ENCODE results near the gene DHX34.
"Not testable (repeated sequence)": the region's sequence is repeated elsewhere in the genome, so short reads cannot be mapped to it uniquely, and the experiment has no call there.

DHX34 gene

DNA sequence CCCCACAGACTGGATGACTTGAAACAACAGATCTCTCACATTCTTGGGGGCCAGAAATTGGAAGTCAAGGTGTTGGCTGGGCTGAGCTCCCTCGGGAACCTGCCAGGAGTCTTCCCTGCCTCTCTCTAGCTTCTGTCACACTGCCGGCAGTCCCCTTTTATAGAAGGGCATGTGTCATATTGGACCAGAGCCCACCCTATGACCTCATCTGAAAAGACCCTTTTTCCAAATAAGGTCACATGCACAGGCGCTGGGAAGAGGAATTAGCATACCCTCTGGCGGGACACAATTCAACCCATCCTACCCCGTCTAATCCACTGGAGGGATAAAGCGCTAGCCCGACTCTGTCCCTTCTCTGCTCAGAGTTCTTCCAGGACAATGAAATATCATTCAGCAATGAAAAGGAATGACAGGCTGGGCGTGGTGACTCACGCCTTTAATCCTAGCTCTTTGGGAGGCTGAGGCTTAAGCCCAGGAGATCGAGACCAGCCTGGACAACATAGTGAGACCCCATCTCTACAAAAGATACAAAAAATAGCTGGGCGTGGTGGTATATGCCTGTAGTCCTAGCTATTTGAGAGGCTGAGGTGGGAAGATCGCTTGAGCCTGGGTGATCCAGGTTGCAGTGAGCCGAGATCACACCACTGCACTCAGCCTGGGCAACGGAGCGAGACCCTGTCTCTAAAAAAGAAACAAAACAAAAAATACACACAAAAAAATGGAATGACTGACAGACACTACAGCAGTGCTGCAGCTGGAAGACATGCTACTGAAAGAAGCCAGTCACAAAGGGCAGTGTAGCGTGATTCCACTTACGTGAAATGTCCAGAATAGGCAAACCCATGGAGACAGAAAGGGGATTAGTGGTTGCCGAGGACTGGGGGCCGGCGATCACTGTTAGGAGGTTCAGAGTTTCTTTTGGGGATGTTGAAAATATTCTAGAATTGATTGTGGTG lies 41.7 kb downstream of the DHX34 start:
- no peak for DNase-seq

DNA sequence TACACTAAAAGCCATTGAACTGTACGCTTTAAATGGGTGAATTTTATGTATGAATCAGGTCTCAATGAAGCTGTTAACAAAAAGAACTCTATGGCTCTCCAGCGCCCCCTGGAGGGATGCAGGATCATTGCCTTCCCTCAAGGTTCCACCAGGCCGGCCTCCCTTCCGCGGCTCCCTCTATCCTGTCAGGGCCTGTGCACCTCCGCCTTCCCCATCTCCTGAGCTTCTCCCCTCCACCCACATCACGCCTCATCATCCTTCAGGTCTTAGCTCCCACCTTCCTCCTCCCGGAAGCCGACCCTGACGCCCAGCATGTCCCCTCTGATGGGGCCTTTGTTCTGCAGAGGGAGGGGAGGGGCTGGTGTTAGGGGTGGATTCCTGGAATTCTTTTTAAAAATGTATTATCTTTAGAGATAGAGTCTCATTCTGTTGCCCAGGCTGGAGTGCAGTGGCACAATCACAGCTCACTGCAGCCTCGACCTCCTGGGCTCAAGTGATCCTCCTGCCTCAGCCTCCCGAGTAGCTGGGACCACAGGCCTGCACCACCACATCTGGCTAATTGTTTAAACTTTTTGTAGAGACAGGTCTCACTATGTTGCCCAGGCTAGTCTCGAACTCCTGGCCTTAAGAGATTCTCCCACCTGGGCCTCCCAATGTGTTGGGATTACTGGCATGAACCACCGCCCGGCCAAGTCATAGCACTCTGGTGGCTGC lies 42.6 kb downstream of the DHX34 start:
- DNase-seq = peak; percentile 85

DNA sequence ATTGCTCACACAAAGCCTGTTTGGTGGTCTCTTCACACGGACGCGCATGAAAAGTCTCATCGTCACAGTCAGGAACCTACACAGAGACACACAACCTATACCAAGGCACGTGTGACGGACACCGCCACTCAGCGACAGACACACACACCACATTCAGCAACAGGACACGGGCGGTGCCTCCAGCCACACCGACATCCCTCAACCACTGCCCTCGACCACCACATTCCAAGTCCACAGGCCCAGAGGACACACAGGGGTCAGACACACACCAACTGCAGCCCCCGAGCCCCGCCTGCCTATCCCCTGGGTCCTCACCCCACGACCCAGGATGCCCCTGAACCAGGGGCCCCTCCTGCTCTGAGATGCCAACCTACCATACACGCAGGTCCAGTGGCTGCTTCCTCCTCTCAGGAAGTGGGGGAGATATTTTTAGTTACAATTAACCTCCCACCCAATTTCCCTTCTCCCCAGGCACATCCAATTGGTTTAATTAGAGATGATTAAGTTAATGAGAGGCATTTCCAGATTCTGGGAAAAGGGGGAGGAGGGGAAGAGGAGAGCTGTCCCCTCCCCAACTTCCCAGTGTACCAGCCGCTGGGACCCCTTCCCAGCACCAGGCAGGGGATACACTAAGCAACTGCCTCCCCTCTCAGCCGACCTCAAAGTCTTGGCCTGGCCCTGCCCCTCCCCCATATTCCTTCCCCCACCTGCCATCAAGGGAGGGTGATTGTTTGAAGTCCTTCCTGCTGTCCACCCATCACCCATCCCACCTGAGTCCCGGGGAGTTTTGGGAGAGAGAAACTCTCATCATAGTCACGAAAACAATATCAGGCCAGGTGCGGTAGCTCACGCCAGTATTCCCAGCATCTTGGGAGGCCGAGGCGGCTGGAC lies 49.8 kb downstream of the DHX34 start:
- DNase-seq = no peak

DNA sequence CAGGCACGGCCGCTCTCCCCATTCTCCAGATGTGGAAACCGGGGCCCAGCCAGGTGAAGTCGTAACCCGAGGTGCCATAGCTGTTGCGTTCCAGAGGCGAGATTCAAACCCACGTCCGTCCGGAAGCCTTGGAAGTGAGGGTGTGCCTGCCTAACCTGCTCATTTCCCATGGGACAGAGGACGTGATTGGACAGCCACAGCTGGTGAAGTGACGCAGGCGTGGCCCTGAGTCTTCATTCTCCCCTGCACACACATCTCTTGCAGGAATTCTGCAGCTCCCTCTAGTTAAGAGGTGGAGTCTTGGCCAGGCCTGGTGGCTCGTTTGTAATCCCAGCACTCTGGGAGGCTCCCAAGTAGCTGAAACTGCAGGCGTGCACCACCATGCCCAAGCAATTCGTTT lies 53.4 kb downstream of the DHX34 start:
- no peak for DNase-seq

DNA sequence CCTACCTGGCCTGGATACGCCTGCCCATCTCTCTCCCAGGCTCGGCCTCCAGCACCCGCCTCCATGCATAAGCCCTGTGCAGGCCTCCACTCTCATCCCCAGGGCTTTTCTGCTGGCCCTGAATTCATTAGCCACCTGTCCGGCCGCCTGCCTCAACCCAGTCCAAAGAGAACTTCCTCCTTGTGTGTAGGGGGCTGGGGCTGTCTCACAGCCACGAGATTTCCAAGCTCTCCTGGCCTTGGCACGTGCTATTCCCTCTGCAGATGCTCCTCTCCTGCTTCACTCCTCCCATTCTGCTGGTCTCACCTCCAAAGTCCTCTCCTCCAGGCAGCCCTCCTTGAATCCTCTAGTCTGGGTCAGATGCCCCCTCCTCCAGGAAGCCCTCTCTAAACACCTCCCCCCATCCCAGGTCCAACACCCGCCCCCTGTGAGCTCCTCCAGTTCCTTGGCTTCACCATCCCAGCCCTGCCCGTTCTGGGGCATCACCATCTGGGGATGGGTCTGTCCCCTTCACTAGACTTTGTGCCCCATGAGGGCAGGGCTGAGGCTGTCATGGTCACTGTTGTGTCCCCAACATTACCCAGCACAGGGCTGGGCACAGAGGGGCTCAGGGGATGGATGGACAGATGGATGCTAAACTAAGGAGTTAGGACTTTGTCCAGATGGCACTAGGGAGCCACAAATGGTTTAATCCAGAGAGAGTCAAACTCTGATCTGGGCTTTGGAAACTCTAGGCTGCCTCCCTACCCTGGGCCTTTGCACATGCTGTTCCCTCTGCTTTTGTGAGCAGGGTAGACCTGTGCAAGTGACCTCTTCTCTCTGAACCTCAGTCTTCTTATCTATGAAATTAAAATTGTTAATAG lies 55.5 kb downstream of the DHX34 start:
- DNase-seq = no peak

DNA sequence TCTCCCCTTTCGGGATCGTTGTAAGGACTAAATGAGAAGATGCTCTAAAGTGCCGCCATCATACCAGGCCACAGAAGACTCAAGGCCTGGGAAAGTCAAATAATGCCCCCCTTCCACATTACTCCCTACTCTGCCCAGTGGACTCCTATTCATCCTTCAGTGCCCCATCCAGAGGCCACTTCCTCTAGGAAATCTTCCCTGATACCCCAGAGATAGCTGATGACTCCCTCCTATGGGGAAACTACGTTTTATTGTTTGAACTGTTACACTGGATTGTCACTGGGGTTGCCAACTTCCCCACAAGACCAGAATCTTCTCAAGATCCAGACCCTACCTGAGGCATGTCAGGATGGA lies 56.1 kb downstream of the DHX34 start:
- no peak for DNase-seq

DNA sequence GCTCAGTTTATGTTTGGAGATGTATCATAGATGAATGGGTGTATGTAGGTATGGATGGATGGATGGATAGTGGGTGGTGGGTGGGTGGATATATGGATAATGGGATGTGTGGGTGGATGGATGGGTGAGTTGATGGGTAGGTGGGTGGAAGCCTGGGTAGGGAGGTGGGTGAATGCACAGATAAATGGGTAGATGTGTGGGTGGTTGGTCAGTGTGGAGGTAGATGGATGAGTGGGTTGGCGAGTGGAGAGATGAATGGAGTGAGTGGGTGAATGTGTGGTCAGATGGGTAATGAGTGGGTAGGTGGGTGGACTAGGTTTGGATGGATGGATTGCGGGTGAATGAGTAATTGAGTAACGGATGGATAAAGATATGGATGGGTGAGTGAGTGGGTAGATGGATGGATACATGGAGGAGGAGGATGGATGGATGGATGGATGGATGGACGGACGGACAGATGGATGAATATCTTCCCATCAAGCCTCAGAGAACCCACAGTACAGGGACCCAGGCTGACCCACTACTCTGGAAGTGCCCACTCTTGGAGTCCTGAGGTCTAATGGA lies 56.8 kb downstream of the DHX34 start:
- no peak for DNase-seq

DNA sequence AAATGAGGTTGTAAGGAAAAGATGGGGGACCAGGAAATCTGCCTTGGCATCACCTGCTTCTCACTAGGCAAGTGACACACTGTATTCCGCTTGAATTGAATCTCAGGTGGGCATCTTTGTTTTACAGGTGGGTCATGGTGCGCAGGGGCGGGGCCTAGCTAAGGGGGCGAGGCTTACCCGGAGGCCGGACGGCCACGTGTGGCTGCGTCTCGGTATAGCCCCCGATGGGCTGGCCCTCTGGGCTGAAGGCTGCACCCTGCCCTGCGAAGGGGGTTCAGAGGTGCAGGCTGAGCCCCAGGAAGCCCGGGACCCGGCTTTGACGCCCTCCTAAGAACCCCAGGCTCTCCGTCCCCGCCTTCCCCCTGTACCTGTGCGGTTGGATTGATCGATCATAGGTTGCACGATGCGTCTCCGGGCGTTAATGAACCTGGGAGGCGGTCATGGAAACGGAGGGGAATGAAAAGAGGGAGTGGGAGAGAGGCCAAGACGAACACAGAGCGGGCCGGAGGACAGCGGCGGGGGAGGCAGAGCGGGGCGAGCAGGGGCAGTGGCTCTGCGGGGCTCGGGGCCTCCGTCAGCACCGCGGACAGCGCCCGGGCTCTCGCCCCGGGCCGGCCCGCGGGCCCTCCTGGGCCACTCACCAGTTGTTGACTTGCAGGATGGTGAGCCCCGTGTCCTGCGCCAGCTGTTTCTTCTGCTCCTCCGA lies 57.7 kb downstream of the DHX34 start:
- no peak for DNase-seq

DNA sequence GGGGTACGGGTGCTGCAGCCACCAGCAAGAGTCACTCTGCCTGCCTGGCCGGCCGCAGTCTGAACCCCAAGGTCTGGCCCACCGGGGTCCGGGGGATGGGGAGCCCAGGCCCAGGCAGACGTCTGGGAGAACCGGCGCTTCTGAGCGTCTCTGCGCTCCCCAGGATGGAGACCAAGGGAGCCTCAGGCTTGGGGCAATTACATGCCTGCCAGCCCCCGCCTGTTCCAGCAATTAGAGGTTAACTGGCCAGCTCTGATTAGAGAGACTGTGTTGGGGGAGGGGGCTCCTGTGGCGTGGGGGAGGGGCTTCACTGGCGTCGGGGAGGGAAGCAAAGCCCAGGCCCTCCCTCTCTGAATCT lies 58.3 kb downstream of the DHX34 start:
- no peak for DNase-seq

DNA sequence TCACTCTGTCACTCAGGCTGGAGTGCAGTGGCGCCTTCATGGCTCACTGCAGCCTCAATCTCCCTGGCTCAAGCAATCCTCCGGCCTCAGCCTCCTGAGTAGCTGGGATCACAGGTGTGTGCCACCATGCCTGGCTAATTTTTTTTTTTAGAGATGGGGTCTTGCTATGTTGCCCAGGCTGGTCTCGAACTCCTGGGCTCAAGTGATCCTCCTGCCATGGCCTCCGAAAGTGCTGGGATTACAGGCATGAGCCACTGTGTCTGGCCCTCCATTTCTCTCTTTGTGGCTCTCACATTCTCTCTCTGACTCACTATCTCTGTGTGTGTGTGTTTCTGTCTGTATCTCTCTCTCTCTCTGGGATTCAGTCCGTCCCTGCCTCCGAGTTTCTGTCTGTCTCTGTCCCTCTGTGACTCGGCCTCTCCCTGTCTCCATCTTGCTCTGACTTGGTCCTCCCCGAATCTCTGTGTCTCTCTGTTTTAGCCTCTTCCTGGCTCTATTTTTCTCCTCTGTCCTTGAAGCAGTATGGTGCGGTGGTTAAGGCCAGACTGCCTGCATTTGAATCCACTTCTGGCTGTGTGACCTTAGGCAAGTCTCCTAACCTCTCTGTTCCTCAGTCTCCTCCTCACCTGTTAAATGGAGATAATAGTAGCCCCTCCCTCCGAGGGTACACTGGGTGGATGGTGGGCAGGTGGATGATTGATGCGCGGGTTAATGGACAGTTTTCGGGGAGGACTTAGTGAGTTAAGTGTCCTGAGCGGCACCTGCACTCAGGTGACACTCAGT lies 59.2 kb downstream of the DHX34 start:
- DNase-seq = no peak

DNA sequence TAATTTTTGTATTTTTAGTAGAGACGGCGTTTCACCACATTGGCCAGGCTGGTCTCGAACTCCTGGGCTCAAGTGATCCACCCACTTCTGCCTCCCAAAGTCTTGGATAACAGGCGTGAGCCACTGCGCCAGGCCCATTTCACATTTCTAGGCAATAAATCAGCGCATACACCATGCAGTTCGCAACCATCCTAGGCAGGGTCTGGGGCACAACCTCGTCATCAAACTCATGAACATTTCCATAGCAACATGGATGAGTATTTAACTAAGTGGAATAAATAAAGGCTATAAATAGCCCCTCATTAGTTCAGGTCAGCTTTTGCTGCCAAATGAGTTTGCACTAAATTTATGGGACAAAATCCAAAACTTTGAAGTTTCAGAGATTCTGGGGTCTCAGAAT lies 62.0 kb downstream of the DHX34 start:
- DNase-seq = no peak

DNA sequence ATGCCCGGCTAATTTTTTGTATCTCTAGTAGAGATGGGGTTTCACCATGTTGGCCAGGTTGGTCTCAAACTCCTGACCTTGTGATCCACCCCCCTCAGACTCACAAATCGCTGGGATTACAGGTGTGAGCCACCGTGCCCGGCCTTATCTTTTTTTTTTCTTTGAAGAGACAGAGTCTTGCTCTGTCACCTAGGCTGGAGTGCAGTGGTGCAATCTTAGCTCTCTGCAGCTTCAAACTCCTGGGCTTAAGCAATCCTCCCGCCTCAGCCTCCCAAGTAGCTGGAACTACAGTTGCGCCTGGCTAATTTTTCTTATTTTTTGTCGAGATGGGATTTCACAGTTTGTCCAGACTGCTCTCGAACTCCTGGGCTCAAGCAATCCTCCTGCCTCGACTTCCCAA lies 62.6 kb downstream of the DHX34 start:
- not testable (repeated sequence) for DNase-seq

DNA sequence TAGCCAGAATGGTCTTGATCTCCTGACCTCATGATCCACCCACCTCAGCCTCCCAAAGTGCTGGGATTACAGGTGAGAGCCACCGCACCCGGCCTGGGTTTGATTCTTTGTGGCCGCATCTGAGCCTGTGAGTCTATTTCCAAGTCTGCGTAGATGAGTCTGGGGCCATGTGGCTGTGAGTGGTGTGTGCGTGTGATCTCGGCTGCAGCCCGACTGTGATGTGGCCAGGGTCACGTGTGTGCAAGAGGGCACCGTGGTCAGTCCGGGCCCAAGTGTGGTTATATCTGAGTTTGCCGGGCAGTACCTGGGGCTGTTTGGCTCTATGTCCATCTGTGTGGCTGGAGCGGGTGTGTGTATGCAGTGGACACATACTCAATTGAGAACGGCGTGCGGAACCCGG lies 64.8 kb downstream of the DHX34 start:
- no peak for DNase-seq

DNA sequence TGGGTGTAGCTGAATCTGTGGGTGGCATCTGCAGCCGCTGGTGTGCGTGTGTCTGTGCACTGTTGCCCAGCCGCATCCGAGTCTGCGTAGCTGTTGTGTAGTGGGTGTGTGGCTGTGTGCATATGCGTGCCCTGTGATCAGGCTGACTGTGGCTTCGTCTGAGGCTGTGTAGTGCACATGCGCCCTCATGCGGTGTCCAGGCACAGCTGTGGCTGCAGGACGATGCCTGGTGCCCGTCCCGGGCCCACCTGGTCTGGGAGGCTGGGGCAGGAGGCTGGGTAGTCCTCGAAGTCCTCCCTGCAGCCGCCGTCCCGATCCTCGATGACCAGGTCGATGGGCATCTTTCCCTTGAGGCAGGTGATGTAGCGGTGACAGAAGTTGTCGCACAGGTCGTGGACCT lies 65.4 kb downstream of the DHX34 start:
- DNase-seq = no peak

DNA sequence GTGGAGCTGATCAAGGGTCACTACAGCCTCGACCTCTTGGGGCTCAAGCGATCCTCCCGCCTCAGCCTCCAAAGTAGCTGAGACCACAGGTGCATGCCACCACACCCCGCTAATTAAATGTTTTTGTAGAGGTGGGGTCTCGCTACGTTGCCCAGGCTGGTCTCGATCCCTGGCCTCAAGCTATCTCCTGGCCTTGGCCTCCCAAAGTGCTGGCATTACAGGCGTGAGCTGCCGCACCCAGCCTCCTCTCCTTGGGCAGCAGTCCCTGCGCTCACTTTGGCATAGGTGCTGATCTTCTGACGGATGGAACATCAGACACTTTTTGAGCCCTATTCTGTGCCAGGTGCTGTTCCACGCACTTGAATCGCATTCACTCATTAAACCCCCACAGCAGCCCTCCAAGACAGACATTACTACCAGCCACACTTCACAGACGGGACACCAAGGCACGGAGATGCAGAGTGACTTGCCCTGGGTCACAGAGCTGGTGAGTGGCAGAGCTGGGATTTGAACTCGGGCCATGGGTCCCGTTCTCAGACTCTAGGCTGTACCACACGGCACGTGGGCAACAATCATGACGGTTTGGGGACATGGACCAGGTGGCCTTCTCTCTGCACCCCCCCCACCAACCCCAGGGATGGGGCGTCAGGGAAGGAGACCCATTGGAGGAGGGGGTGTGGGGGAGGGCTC lies 67.0 kb downstream of the DHX34 start:
- DNase-seq = no peak

DNA sequence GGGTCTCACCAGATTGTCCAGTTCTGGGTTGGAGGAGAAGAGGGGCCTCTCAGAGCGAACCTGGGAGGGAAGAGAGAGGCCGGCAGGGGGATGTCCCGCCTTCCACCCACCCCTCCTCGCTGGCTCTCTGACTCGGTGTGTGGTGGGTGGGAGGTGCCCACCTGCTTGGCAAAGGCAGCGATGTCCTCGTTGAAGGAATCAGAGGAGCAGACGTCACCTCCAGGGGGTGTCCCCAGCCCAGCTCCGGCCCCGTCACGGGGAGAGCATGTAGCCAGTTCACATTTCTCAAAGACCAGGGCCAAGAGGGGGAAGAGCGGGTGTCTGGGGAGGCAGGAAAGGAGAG lies 67.5 kb downstream of the DHX34 start:
- DNase-seq = no peak

DNA sequence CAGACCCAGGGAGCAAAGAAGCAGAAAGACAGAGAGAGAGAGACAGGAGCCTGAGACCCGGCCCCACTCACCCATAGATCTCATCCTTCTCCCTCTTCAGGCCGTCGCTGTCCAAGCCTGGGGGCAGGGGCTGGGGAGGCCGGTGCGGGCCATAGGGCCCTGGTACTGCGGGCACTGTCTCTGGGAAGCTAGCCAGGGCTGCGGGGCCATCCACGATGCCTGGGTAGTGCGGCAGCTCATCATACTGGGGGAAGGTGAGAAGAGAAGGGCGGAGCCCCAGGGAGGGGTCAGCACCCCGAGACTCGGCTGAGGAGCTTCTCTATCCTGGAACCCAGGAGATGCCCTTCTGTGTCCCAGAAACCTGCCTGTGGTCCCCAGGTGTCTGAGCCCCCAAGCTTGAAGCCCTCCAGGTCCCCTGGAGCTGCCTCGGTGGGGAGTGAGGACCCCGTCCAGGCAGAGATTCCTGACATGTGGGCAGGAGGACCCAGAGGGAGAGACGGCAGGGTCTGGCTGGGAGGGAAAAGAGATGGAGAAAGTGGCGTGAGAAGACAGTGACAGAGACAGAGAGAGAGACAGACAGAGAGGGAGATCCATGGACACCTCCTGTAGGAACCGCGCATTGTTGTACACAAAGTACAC lies 68.1 kb downstream of the DHX34 start:
- DNase-seq = no peak

DNA sequence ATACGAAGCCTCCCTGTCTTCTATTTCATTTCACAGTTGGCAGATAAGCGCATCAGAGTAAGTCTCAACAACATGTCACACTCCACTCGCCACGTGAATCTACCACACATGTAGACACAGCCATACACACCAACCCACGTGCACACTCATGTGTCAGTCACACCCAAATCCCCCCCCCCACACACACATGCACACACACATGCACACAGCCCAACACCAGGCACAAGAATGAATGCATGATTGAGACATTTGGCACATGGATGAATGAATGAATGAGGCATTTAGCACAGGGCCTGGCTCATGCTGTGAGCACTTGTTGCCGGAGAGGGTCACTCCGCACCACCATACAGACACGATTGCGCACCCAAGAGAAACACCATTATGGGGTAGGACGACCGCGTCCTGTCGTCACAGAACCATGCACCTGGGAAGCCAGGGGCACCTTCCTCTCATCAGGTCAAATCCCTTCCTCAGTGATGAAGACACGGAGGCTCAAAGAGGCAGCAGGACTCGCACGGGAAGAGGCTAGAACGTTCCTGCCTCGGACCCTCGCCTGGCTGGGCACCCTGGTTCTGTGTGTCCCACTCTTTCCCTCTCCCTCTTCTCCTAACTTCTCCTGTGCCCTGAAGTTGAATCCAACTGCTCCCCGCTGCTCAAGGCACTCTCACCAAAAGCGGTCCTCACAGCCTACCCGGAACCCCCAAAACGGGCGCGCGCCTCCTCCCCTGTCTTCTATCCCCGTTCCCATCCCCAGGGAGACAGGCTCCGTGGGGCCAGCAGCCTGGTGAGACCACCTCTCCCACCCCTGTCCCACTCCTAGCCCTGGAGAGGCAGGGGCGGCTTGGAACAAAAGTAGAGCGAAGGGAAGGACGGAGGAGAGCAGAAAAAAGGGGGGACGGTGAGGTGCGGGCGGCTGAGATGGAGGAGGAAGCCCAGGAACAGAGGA lies 68.9 kb downstream of the DHX34 start:
- DNase-seq = no peak

DNA sequence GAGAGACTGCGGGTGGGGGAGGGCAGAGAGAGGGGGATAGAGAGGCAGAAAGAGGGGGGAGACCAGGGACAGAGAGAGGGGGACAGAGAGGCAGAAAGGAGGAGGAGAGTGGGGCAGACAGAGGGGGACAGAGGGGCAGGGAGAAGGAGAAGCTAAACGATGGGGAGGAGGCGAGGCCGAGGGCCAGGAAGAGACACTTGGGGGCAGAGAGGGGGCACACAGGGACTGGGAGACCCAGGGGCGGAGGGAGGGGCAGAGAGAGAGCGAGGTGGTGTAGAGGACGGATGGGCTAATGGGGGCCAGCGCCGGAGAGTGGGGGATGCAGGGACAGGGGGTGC lies 69.5 kb downstream of the DHX34 start:
- no peak for DNase-seq
